Effector memory CD8-positive, alpha-beta T cell (primary cell): ENCODE data around the gene RER1.
"Not testable (repeated sequence)": the region's sequence is repeated elsewhere in the genome, so short reads cannot be mapped to it uniquely, and the experiment has no call there.

Source experiments
- ATAC-seq: fragments of 150-1000 bp; cut with Tn5 transposase; replicated peaks from 2 replicates; pipeline ENCODE4 v1.10.0; 2021; ENCODE audit warnings: mild to moderate bottlenecking, moderate library complexity
- DNase-seq, 3 experiments: peaks; one replicate each; pipeline ENCODE4 v3.0.0; 2021
- H3K27ac Mint-ChIP-seq, 2 donors: one replicate each; pipeline ENCODE4 v1.8.0; 2022; ENCODE audit warnings: mild to moderate bottlenecking in 2 of 2, mixed read lengths in 2 of 2, moderate library complexity in 2 of 2
- H3K27me3 Mint-ChIP-seq, 2 donors: one replicate each; pipeline ENCODE4 v1.8.0; 2022; ENCODE audit warnings: mixed read lengths in 2 of 2
- H3K36me3 Mint-ChIP-seq: one replicate; pipeline ENCODE4 v1.8.0; 2022; ENCODE audit warnings: mild to moderate bottlenecking, moderate library complexity, mixed read lengths; ENCODE audit not compliant: insufficient read depth
- H3K4me1 Mint-ChIP-seq, 2 donors: one replicate each; pipeline ENCODE4 v1.8.0; 2022; ENCODE audit warnings: low read depth in 2 of 2, mixed read lengths in 2 of 2
- H3K4me3 Mint-ChIP-seq, 2 donors: one replicate each; pipeline ENCODE4 v1.8.0; 2022; ENCODE audit warnings: mild to moderate bottlenecking in 2 of 2, mixed read lengths in 2 of 2, moderate library complexity in 2 of 2
- H3K9me3 Mint-ChIP-seq, 2 donors: one replicate each; pipeline ENCODE4 v1.8.0; 2022; ENCODE audit warnings: mixed read lengths in 2 of 2

RER1 gene

GRCh38 chr1:2432441-2432844 lies 40.8 kb downstream of the RER1 start:
- no peak for ATAC-seq

GRCh38 chr1:2433196-2433595 lies 41.6 kb downstream of the RER1 start:
- Mint-ChIP-seq H3K4me3 (no peak overlapping the region), H3K9me3 (no peaks in the 10 kb centered on the region), H3K4me1 (peaks cover 7 to 13% of the 10 kb centered on the region in 2 donors), H3K27me3 (no peaks in the 10 kb centered on the region), H3K27ac (no peak overlapping the region), H3K36me3 (peaks cover 3% of the 10 kb centered on the region)
- no peak for ATAC-seq
- DNase-seq = no peak

More at GRCh38 chr1:2432441-2432844, 40.8 kb downstream of the RER1 start:
- Mint-ChIP-seq H3K36me3 (peaks cover 3% of the 10 kb centered on the region), H3K4me1 (peaks cover 5 to 6% of the 10 kb centered on the region in 2 donors), H3K27me3 (no peaks in the 10 kb centered on the region), H3K27ac (no peak overlapping the region), H3K9me3 (no peaks in the 10 kb centered on the region), H3K4me3 (no peak overlapping the region)
- no peak for DNase-seq

- DNase-seq (no peak), ATAC-seq (no peak)
- H3K27ac Mint-ChIP-seq = no peak overlapping the region
- no peak overlapping the region for H3K4me3 Mint-ChIP-seq
- peaks cover 7 to 10% of the 10 kb centered on the region in 2 donors for H3K4me1 Mint-ChIP-seq
- no peaks in the 10 kb centered on the region for H3K9me3 Mint-ChIP-seq
- H3K27me3 Mint-ChIP-seq = no peaks in the 10 kb centered on the region
- H3K36me3 Mint-ChIP-seq = peaks cover 3% of the 10 kb centered on the region
Observed at GRCh38 chr1:2433936-2434655, 42.5 kb downstream of the RER1 start.

- H3K27ac Mint-ChIP-seq = no peak overlapping the region
- no peaks in the 10 kb centered on the region for H3K27me3 Mint-ChIP-seq
Observed at GRCh38 chr1:2435091-2435490, 43.5 kb downstream of the RER1 start.

GRCh38 chr1:2435746-2436355 lies 44.2 kb downstream of the RER1 start:
- peaks cover 3 to 8% of the 10 kb centered on the region in 2 donors for H3K4me1 Mint-ChIP-seq
- ATAC-seq (no peak), DNase-seq (no peak)
- peaks cover 3% of the 10 kb centered on the region for H3K36me3 Mint-ChIP-seq
- no peak overlapping the region for H3K4me3 Mint-ChIP-seq
- H3K9me3 Mint-ChIP-seq = no peaks in the 10 kb centered on the region
- H3K27me3 Mint-ChIP-seq = no peaks in the 10 kb centered on the region
- H3K27ac Mint-ChIP-seq = no peak overlapping the region

More at GRCh38 chr1:2435091-2435490, 43.5 kb downstream of the RER1 start:
- no peak for ATAC-seq
- Mint-ChIP-seq H3K4me1 (peaks cover 3 to 8% of the 10 kb centered on the region in 2 donors), H3K36me3 (peaks cover 3% of the 10 kb centered on the region), H3K9me3 (no peaks in the 10 kb centered on the region), H3K4me3 (no peak overlapping the region)
- no peak for DNase-seq

- ATAC-seq (no peak), DNase-seq (no peak)
Observed at GRCh38 chr1:2436876-2437275, 45.2 kb downstream of the RER1 start.

GRCh38 chr1:2437617-2438016 lies 46.0 kb downstream of the RER1 start:
- peaks cover 3 to 8% of the 10 kb centered on the region in 2 donors for H3K4me1 Mint-ChIP-seq
- DNase-seq (no peak), ATAC-seq (no peak)
- peaks cover 0 to 7% of the 10 kb centered on the region in 2 donors for H3K27me3 Mint-ChIP-seq
- H3K27ac Mint-ChIP-seq = peak overlapping the region in 1 of 2 donors; percentile 61
- H3K4me3 Mint-ChIP-seq = no peak overlapping the region
- peaks cover 3% of the 10 kb centered on the region for H3K36me3 Mint-ChIP-seq
- H3K9me3 Mint-ChIP-seq = no peaks in the 10 kb centered on the region

More at GRCh38 chr1:2436876-2437275, 45.2 kb downstream of the RER1 start:
- peaks cover 3 to 8% of the 10 kb centered on the region in 2 donors for H3K4me1 Mint-ChIP-seq
- H3K27me3 Mint-ChIP-seq = no peaks in the 10 kb centered on the region
- no peaks in the 10 kb centered on the region for H3K9me3 Mint-ChIP-seq
- H3K36me3 Mint-ChIP-seq = peaks cover 3% of the 10 kb centered on the region
- H3K4me3 Mint-ChIP-seq = no peak overlapping the region
- H3K27ac Mint-ChIP-seq = no peak overlapping the region

GRCh38 chr1:2438038-2438437 lies 46.4 kb downstream of the RER1 start:
- H3K4me1 Mint-ChIP-seq = peaks cover 5 to 11% of the 10 kb centered on the region in 2 donors
- no peak for ATAC-seq
- H3K9me3 Mint-ChIP-seq = no peaks in the 10 kb centered on the region
- H3K27ac Mint-ChIP-seq = no peak overlapping the region
- peaks cover 0 to 11% of the 10 kb centered on the region in 2 donors for H3K27me3 Mint-ChIP-seq
- no peak overlapping the region for H3K4me3 Mint-ChIP-seq
- no peak for DNase-seq
- no peaks in the 10 kb centered on the region for H3K36me3 Mint-ChIP-seq

GRCh38 chr1:2438641-2439040 lies 47.0 kb downstream of the RER1 start:
- no peaks in the 10 kb centered on the region for H3K9me3 Mint-ChIP-seq

GRCh38 chr1:2439369-2439768 lies 47.7 kb downstream of the RER1 start:
- peaks cover 0 to 13% of the 10 kb centered on the region in 2 donors for H3K27me3 Mint-ChIP-seq
- no peak overlapping the region for H3K27ac Mint-ChIP-seq
- H3K36me3 Mint-ChIP-seq = no peaks in the 10 kb centered on the region
- H3K9me3 Mint-ChIP-seq = no peaks in the 10 kb centered on the region
- peaks cover 5 to 11% of the 10 kb centered on the region in 2 donors for H3K4me1 Mint-ChIP-seq
- DNase-seq (no peak), ATAC-seq (no peak)
- no peak overlapping the region for H3K4me3 Mint-ChIP-seq

More at GRCh38 chr1:2438641-2439040, 47.0 kb downstream of the RER1 start:
- Mint-ChIP-seq H3K36me3 (no peaks in the 10 kb centered on the region), H3K27ac (no peak overlapping the region), H3K4me3 (no peak overlapping the region), H3K27me3 (peaks cover 0 to 13% of the 10 kb centered on the region in 2 donors), H3K4me1 (peaks cover 5 to 11% of the 10 kb centered on the region in 2 donors)
- no peak for DNase-seq
- no peak for ATAC-seq

- DNase-seq, H3K4me3 Mint-ChIP-seq, ATAC-seq, H3K27ac Mint-ChIP-seq, H3K9me3 Mint-ChIP-seq, H3K36me3 Mint-ChIP-seq: not testable (repeated sequence)
- peaks cover 8 to 11% of the 10 kb centered on the region in 2 donors for H3K4me1 Mint-ChIP-seq
- peaks cover 0 to 22% of the 10 kb centered on the region in 2 donors for H3K27me3 Mint-ChIP-seq
Observed at GRCh38 chr1:2440346-2440745, 48.7 kb downstream of the RER1 start.

- no peak overlapping the region for H3K4me3 Mint-ChIP-seq
- DNase-seq (no peak), ATAC-seq (no peak)
- H3K27ac Mint-ChIP-seq = no peak overlapping the region
- peaks cover 8 to 11% of the 10 kb centered on the region in 2 donors for H3K4me1 Mint-ChIP-seq
- H3K27me3 Mint-ChIP-seq = peaks cover 0 to 23% of the 10 kb centered on the region in 2 donors
- no peaks in the 10 kb centered on the region for H3K9me3 Mint-ChIP-seq
- H3K36me3 Mint-ChIP-seq = no peaks in the 10 kb centered on the region
Observed at GRCh38 chr1:2441746-2442145, 50.1 kb downstream of the RER1 start.

GRCh38 chr1:2442661-2443060 lies 51.0 kb downstream of the RER1 start:
- no peaks in the 10 kb centered on the region for H3K36me3 Mint-ChIP-seq
- peaks cover 0 to 23% of the 10 kb centered on the region in 2 donors for H3K27me3 Mint-ChIP-seq
- peak overlapping the region; percentile 35 to 61 for H3K4me3 Mint-ChIP-seq
- H3K9me3 Mint-ChIP-seq = no peaks in the 10 kb centered on the region
- no peak for DNase-seq
- H3K27ac Mint-ChIP-seq = no peak overlapping the region
- peaks cover 7 to 8% of the 10 kb centered on the region in 2 donors for H3K4me1 Mint-ChIP-seq
- no peak for ATAC-seq
